Parathyroid adenoma (tissue), 2 donors: ENCODE data around the gene LSM7.

Source experiments
- H2AFZ ChIP-seq: fragments of 300-600 bp; sonication (generic); one replicate; pipeline ENCODE4 v1.7.0; 2017; ENCODE audit warnings: antibody characterized with exemption, mild to moderate bottlenecking
- H3K27ac ChIP-seq: fragments of 300-600 bp; sonication (generic); one replicate; pipeline ENCODE4 v1.7.0; 2017
- H3K27me3 ChIP-seq: fragments of 300-600 bp; sonication (generic); one replicate; pipeline ENCODE4 v1.7.0; 2017; ENCODE audit warnings: low read length; ENCODE audit not compliant: control insufficient read depth, insufficient read depth
- H3K36me3 ChIP-seq: fragments of 300-600 bp; sonication (generic); one replicate; pipeline ENCODE4 v1.7.0; 2017; ENCODE audit warnings: low read length; ENCODE audit not compliant: control insufficient read depth, insufficient read depth
- H3K4me1 ChIP-seq: fragments of 300-600 bp; sonication (generic); one replicate; pipeline ENCODE4 v1.7.0; 2017; ENCODE audit warnings: control low read depth
- H3K4me2 ChIP-seq: fragments of 300-600 bp; sonication (generic); one replicate; pipeline ENCODE4 v1.7.0; 2017; ENCODE audit warnings: low read length
- H3K4me3 ChIP-seq: fragments of 300-600 bp; sonication (generic); one replicate; pipeline ENCODE4 v1.7.0; 2017; ENCODE audit warnings: low read depth, low read length
- H3K79me2 ChIP-seq: fragments of 300-600 bp; sonication (generic); one replicate; pipeline ENCODE4 v1.7.0; 2017; ENCODE audit warnings: control low read depth
- H3K9ac ChIP-seq: fragments of 300-600 bp; sonication (generic); one replicate; pipeline ENCODE4 v1.7.0; 2017; ENCODE audit warnings: mild to moderate bottlenecking
- H3K9me3 ChIP-seq: fragments of 300-600 bp; sonication (generic); one replicate; pipeline ENCODE4 v1.7.0; 2017; ENCODE audit warnings: low read length; ENCODE audit not compliant: control insufficient read depth
- CTCF ChIP-seq: fragments of 300-600 bp; sonication (generic); IDR thresholded peaks from one replicate; pipeline ENCODE4 v1.7.0; 2017; ENCODE audit warnings: antibody characterized with exemption, mild to moderate bottlenecking
- donor health status: primary hyperparathyroidism.

The LSM7 gene

GRCh38 chr19:2311093-2311492 lies 17.3 kb downstream of the LSM7 start:
- no peaks in the 10 kb centered on the region for H3K79me2 ChIP-seq
- H3K4me2 ChIP-seq: no peak overlapping the region
- no peak for TF ChIP-seq CTCF
- no peak overlapping the region for H2AFZ ChIP-seq
- no peaks in the 10 kb centered on the region for H3K9me3 ChIP-seq
- H3K27me3 ChIP-seq: peaks cover 4% of the 10 kb centered on the region
- no peak overlapping the region for H3K9ac ChIP-seq
- H3K36me3 ChIP-seq: no peaks in the 10 kb centered on the region
- H3K27ac ChIP-seq: no peak overlapping the region
- H3K4me1 ChIP-seq: no peaks in the 10 kb centered on the region
- H3K4me3 ChIP-seq: no peak overlapping the region

GRCh38 chr19:2309734-2310362 lies 18.5 kb downstream of the LSM7 start:
- no peak overlapping the region for H3K9ac ChIP-seq
- peaks cover 4% of the 10 kb centered on the region for H3K27me3 ChIP-seq
- no peak overlapping the region for H3K4me2 ChIP-seq
- H3K9me3 ChIP-seq: no peaks in the 10 kb centered on the region
- H3K4me1 ChIP-seq: no peaks in the 10 kb centered on the region
- no peak overlapping the region for H3K27ac ChIP-seq
- H3K4me3 ChIP-seq: no peak overlapping the region
- no peaks in the 10 kb centered on the region for H3K36me3 ChIP-seq
- no peak overlapping the region for H2AFZ ChIP-seq
- TF ChIP-seq CTCF: no peak
- H3K79me2 ChIP-seq: no peaks in the 10 kb centered on the region

GRCh38 chr19:2308114-2308556 lies 20.3 kb downstream of the LSM7 start, which contains the start of gene LINGO3:
Gene LINGO3, minus strand, starts transcription at chr19:2308154. Its CDS starts 16,378 bp downstream, at chr19:2291776.
- Histone ChIP-seq H3K27me3 (peaks cover 4% of the 10 kb centered on the region), H3K27ac (no peak within 1 kb of the TSS), H3K4me1 (no peaks in the 10 kb centered on the region), H2AFZ (no peak within 1 kb of the TSS), H3K4me3 (no peak within 1 kb of the TSS), H3K4me2 (no peak within 1 kb of the TSS), H3K9ac (no peak within 1 kb of the TSS), H3K36me3 (no peaks in the 10 kb centered on the region), H3K9me3 (no peaks in the 10 kb centered on the region), H3K79me2 (no peaks in the 10 kb centered on the region)
- no peak for TF ChIP-seq CTCF

GRCh38 chr19:2307518-2308012 lies 20.8 kb downstream of the LSM7 start:
- Histone ChIP-seq H3K79me2 (no peaks in the 10 kb centered on the region), H3K4me3 (no peak overlapping the region), H3K27ac (no peak overlapping the region), H3K36me3 (no peaks in the 10 kb centered on the region), H3K9ac (no peak overlapping the region), H3K9me3 (no peaks in the 10 kb centered on the region), H3K4me1 (no peaks in the 10 kb centered on the region), H3K4me2 (no peak overlapping the region), H3K27me3 (peaks cover 4% of the 10 kb centered on the region), H2AFZ (no peak overlapping the region)
- no peak for TF ChIP-seq CTCF

- Histone ChIP-seq H2AFZ (no peak overlapping the region), H3K9ac (no peak overlapping the region), H3K36me3 (no peaks in the 10 kb centered on the region), H3K9me3 (no peaks in the 10 kb centered on the region), H3K27me3 (peaks cover 4% of the 10 kb centered on the region), H3K4me1 (no peaks in the 10 kb centered on the region), H3K4me2 (no peak overlapping the region), H3K4me3 (no peak overlapping the region), H3K27ac (no peak overlapping the region), H3K79me2 (no peaks in the 10 kb centered on the region)
- TF ChIP-seq CTCF: no peak
Measured at GRCh38 chr19:2306971-2307370, 21.4 kb downstream of the LSM7 start.
